Dermis lymphatic vessel endothelial cell (primary cell): ENCODE results near the gene NPC2. TPM values are rescaled to one million over a fixed set of nuclear protein-coding genes. Genes with fewer than 3 reads are reported as not detected.

Experiments
- total RNA-seq: library from RNA; depleted of rRNA; stranded (reverse); fragments of >200 nt; gene quantifications from 2 replicates; pipeline ENCODE4 v1.2.1, GENCODE V29; 2014

NPC2 gene
- 160 and 185 TPM in 2 replicates for total RNA-seq

GRCh38 chr14:74492776-74493342 lies at the start of gene NPC2:
TSS of gene NPC2 (minus strand) at chr14:74493305. CDS start at chr14:74493274, 31 bp downstream.

GRCh38 chr14:74493343-74494261 lies 497 bp upstream of the NPC2 start, which contains the start of gene ISCA2:
TSS of gene ISCA2 (plus strand) at chr14:74493765. CDS start at chr14:74493775, 10 bp downstream.

Other genes starting within 250 kb of the NPC2 start
- 33.7 and 35.8 TPM in 2 replicates for gene ABCD4, start 190.4 kb downstream of the NPC2 start, total RNA-seq
- not detected in 2 replicates for gene VRTN, start 144.8 kb downstream of the NPC2 start, total RNA-seq
- gene SYNDIG1L, start 67.1 kb downstream of the NPC2 start, total RNA-seq: not detected in 2 replicates
- gene ISCA2, start 460 bp upstream of the NPC2 start, total RNA-seq: 9.4 and 11.1 TPM in 2 replicates
- gene LTBP2, start 118.9 kb upstream of the NPC2 start, total RNA-seq: 5.0 and 5.1 TPM in 2 replicates
- gene AREL1, start 219.8 kb upstream of the NPC2 start, total RNA-seq: 20.2 and 21.5 TPM in 2 replicates
- 11.4 and 19.6 TPM in 2 replicates for gene FCF1, start 219.8 kb upstream of the NPC2 start, total RNA-seq